ENCODE measurements around the gene ULK2.

Gene ULK2

GRCh38 chr17:19733953-19734526, 133.7 kb downstream of the ULK2 start:
- no peak for TF ChIP-seq CTCF (IDR thresholded peaks at IDR 0.05; ENCODE audit: insufficient read depth, missing control alignments)
- FAIRE-seq (no peak), DNase-seq (ENCODE audit: insufficient read length, low spot score) (no peak)

GRCh38 chr17:19731626-19732025, 136.1 kb downstream of the ULK2 start:
- TF ChIP-seq CTCF (IDR thresholded peaks at IDR 0.05; ENCODE audit: insufficient read depth, missing control alignments) = no peak
- no peak for DNase-seq (ENCODE audit: insufficient read length, low spot score)
- no peak for FAIRE-seq

- FAIRE-seq = no peak
- no peak for DNase-seq (ENCODE audit: insufficient read length, low spot score)
- TF ChIP-seq CTCF (IDR thresholded peaks at IDR 0.05; ENCODE audit: insufficient read depth, missing control alignments) = no peak
Measured at GRCh38 chr17:19730843-19731242, 136.9 kb downstream of the ULK2 start.

- FAIRE-seq = no peak
- DNase-seq (ENCODE audit: insufficient read length, low spot score) = no peak
- no peak for TF ChIP-seq CTCF (IDR thresholded peaks at IDR 0.05; ENCODE audit: insufficient read depth, missing control alignments)
Measured at GRCh38 chr17:19729900-19730299, 137.8 kb downstream of the ULK2 start.

GRCh38 chr17:19728084-19728495, 139.6 kb downstream of the ULK2 start:
- no peak for DNase-seq (ENCODE audit: insufficient read length, low spot score)
- no peak for TF ChIP-seq CTCF (IDR thresholded peaks at IDR 0.05; ENCODE audit: insufficient read depth, missing control alignments)
- no peak for FAIRE-seq

GRCh38 chr17:19727501-19728078, 140.1 kb downstream of the ULK2 start:
- FAIRE-seq (no peak), DNase-seq (ENCODE audit: insufficient read length, low spot score) (no peak)
- TF ChIP-seq CTCF (IDR thresholded peaks at IDR 0.05; ENCODE audit: insufficient read depth, missing control alignments) = no peak

GRCh38 chr17:19726631-19727376, 140.9 kb downstream of the ULK2 start:
- FAIRE-seq (no peak), DNase-seq (ENCODE audit: insufficient read length, low spot score) (no peak)
- no peak for TF ChIP-seq CTCF (IDR thresholded peaks at IDR 0.05; ENCODE audit: insufficient read depth, missing control alignments)
